ENCODE data around the gene PRR36.

PRR36 gene

DNA sequence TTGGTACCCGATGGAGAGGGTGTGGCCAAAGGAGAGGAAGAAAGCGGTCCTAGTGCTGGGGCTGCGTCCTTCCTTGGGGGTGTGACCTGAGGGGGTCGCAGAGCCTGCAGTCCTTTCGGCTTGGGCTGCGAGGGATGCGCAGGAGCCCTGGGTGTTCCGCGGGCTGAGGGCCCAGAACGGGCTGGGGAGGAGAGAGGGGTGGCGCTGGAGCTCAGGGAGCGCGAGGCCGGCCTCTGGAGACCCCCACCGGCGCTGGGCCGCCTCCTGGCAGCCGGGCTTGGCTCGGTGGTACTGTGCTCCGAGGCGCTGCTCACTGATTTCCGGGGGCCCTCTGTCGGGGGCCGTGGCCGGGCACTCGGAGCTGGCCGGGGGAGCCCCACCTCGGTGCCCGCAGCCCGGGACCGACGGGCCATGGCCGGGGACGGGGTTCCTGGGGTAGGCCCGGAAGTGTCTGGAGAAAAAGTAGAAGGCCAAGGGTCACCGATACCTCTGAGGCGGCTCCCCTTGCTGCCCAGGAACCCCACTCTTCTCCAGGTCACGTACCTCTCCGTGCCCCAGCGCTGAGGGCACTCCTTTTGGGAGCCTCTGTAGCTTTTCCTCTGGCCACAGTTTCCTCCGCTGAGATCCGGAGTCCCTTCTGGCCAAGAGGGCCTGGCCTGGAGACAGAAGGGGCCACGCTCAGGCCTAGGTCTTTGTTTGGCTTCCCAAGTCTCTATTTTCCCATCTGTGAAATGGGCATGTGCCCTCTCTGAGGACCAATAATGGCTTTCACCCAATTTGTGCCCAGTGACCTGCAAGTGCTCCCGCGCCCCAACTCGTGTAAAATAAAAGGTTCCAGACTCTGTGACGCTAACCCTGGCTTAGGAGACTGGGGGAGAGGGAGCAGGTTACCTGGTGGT, 1.6 kb downstream of the PRR36 start:
- H3K27me3 ChIP-seq (ENCODE audit: control insufficient read depth in 2 of 2, insufficient read depth in 2 of 2, low read length in 2 of 2) = peaks cover 13 to 19% of the 10 kb centered on the region in 2 donors
- H3K27ac ChIP-seq (ENCODE audit: low read depth in 2 of 2, low read length in 2 of 2) = no peak overlapping the region
- H3K36me3 ChIP-seq (ENCODE audit: control insufficient read depth in 2 of 2, insufficient read depth in 2 of 2, low read length in 2 of 2) = no peaks in the 10 kb centered on the region
- H3K4me1 ChIP-seq (ENCODE audit: control insufficient read depth in 2 of 2, insufficient read depth in 2 of 2, low read length in 2 of 2) = peaks cover 22 to 27% of the 10 kb centered on the region in 2 donors
- no peaks in the 10 kb centered on the region for H3K9me3 ChIP-seq (ENCODE audit: control insufficient read depth in 2 of 2, low read length in 2 of 2)
- H3K4me3 ChIP-seq (ENCODE audit: low read length in 2 of 2) = no peak overlapping the region
- no peak overlapping the region for H3K9ac ChIP-seq (ENCODE audit: low read depth in 1 of 2, low read length in 2 of 2)

DNA sequence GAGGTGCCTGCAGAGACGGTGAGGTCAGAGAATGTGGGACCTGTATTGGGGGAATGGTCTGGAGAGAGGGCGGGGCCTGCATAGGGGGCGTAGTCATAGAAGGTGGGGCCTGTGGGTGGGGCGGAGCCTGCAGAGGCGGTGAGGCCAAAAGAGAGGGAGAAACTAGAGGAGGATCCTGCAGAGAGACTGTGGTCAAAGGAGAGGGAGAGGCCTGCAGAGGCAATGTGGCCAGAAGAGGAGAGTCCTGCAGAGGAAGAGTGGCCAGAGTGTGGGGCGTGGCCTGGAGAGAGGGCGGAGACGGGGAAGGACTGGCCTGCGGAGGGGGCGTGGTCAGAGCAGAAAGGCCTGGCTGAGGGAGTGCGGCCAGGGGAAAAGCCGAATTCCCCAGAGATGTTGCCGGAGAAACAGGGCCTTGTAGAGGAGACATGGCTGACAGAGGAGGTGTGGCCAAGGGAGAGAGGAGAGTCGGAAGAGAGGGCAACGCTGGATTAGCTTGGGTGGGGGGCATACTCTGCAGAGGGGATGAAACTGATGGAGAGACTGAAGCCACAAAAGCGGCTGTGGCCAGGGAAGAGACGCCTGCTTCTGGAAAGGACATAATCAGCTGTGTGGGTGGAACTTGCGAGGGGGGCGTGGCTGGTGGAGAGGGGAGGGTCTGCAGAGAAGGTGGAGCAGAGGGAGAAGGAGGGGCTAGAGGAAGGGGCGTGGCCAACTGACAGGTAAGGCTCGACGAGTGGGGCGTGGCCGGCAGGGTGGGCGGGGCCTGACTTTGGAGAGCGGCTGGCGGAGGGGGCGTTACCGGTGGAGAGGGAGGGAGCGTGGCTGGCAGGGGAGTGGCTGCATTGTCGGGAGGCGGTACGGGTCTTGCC, 2.5 kb downstream of the PRR36 start:
- H3K4me1 ChIP-seq (ENCODE audit: control insufficient read depth in 2 of 2, insufficient read depth in 2 of 2, low read length in 2 of 2) = peaks cover 22 to 27% of the 10 kb centered on the region in 2 donors
- H3K9ac ChIP-seq (ENCODE audit: low read depth in 1 of 2, low read length in 2 of 2) = peak overlapping the region in 1 of 2 donors; percentile 39
- H3K36me3 ChIP-seq (ENCODE audit: control insufficient read depth in 2 of 2, insufficient read depth in 2 of 2, low read length in 2 of 2) = no peaks in the 10 kb centered on the region
- H3K4me3 ChIP-seq (ENCODE audit: low read length in 2 of 2) = peak overlapping the region; percentile 37 to 59
- H3K27ac ChIP-seq (ENCODE audit: low read depth in 2 of 2, low read length in 2 of 2) = peak overlapping the region; percentile 65
- no peaks in the 10 kb centered on the region for H3K9me3 ChIP-seq (ENCODE audit: control insufficient read depth in 2 of 2, low read length in 2 of 2)
- peaks cover 19 to 22% of the 10 kb centered on the region in 2 donors for H3K27me3 ChIP-seq (ENCODE audit: control insufficient read depth in 2 of 2, insufficient read depth in 2 of 2, low read length in 2 of 2)

DNA sequence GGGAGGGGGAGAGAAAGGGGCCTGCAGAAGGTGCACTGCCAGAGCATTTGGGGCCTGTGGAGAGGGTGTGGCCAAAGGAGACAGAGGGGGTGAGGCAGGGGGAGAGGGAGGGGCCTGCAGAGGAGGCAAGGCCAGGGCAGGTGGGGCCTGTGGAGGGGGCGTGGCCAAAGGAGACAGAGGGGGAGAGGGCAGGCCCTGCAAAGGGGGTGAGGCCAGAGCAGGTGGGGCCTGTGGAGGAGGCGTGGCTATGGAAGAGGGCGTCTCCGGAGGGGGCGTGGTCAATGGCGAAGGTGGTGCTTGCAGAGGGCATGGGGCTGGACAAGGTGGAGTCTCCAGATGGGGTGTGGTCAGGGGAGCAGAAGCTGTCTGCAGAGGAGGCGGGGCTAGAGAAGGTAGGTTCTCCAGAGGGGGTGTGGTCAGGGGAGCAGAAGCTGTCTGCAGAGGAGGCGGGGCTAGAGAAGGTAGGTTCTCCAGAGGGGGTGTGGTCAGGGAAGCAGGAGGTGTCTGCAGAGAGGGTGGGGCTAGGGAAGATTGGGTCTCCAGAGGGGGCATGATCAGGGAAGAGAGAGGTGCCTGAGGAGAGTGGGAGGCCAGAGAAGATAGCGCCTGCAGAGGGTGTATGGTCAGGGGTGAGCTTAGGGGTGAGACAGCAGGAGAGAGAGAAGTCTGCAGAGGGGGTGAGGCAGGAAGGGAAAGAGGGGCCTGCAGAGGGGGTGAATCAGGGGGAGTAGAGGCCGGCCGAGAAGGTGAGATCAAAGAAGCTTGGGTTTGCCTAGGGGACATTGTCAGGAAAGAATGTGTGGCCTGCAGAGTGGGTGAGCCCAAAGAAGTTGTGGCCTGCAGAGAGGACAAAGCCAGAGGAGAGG, 3.4 kb downstream of the PRR36 start:
- H3K27ac ChIP-seq (ENCODE audit: low read depth in 2 of 2, low read length in 2 of 2) = peak overlapping the region in 1 of 2 donors; percentile 65

DNA sequence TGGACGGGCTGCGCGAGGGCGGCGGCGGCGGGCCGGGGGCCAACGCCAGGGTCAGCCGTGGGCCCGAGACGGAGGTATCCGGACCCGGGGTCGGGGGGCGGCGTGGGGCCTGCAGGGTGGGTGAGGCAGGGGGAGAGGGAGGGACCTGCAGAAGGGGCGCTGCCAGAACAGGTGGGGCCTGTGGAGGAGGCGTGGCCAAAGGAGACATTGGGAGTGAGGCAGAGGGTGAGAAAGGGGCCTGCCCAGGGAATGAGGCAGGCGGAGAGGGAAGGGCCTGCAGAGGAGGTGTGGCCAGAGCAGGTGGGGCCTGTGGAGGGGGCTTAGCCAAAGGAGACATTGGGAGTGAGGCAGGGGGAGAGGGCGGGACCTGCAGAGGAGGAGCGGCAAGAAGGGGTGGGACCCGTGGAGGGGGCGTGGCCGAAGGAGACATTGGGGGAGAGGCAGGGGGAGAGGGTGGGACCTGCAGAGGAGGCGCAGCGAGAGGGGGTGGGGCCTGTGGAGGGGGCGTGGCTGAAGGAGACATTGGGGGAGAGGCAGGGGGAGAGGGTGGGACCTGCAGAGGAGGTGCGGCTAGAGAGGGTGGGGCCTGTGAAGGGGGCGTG, 4.2 kb downstream of the PRR36 start:
- H3K27ac ChIP-seq (ENCODE audit: low read depth in 2 of 2, low read length in 2 of 2) = peak overlapping the region; percentile 42 to 68
- peak overlapping the region; percentile 48 to 66 for H3K4me3 ChIP-seq (ENCODE audit: low read length in 2 of 2)
- peaks cover 27 to 29% of the 10 kb centered on the region in 2 donors for H3K27me3 ChIP-seq (ENCODE audit: control insufficient read depth in 2 of 2, insufficient read depth in 2 of 2, low read length in 2 of 2)
- no peaks in the 10 kb centered on the region for H3K36me3 ChIP-seq (ENCODE audit: control insufficient read depth in 2 of 2, insufficient read depth in 2 of 2, low read length in 2 of 2)
- peaks cover 22 to 27% of the 10 kb centered on the region in 2 donors for H3K4me1 ChIP-seq (ENCODE audit: control insufficient read depth in 2 of 2, insufficient read depth in 2 of 2, low read length in 2 of 2)
- H3K9ac ChIP-seq (ENCODE audit: low read depth in 1 of 2, low read length in 2 of 2) = no peak overlapping the region
- no peaks in the 10 kb centered on the region for H3K9me3 ChIP-seq (ENCODE audit: control insufficient read depth in 2 of 2, low read length in 2 of 2)

More for the DNA sequence above, 3.4 kb downstream of the PRR36 start:
- H3K36me3 ChIP-seq (ENCODE audit: control insufficient read depth in 2 of 2, insufficient read depth in 2 of 2, low read length in 2 of 2) = no peaks in the 10 kb centered on the region
- peaks cover 22 to 24% of the 10 kb centered on the region in 2 donors for H3K27me3 ChIP-seq (ENCODE audit: control insufficient read depth in 2 of 2, insufficient read depth in 2 of 2, low read length in 2 of 2)
- H3K4me3 ChIP-seq (ENCODE audit: low read length in 2 of 2) = no peak overlapping the region
- H3K4me1 ChIP-seq (ENCODE audit: control insufficient read depth in 2 of 2, insufficient read depth in 2 of 2, low read length in 2 of 2) = peaks cover 22 to 27% of the 10 kb centered on the region in 2 donors
- H3K9ac ChIP-seq (ENCODE audit: low read depth in 1 of 2, low read length in 2 of 2) = no peak overlapping the region
- H3K9me3 ChIP-seq (ENCODE audit: control insufficient read depth in 2 of 2, low read length in 2 of 2) = no peaks in the 10 kb centered on the region

DNA sequence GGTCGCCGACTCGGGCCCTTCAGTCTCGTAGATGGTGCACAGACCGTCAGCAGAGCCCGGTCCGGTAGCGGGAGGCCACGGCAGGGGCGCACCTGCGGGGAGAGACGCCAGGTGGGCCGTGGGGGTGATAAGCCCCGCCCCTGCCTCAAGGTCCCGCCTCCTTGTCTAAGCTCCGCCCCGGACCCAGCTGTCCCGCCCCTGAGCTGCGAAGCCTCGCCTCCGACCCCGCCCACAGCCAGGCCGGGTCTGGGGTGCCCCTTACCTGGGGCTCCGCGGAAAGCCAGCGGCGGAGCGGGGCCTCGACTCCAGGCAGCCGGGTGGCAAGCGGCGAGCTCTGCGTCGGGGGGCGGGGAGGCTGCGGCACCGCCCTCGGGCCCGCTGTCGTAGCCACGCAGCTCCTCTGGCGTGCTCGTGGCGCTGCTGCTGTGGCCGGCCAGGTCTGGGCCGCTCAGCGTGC, 4.7 kb downstream of the PRR36 start:
- Histone ChIP-seq H3K9ac (ENCODE audit: low read depth in 1 of 2, low read length in 2 of 2) (peak overlapping the region in 1 of 2 donors; percentile 48), H3K4me1 (ENCODE audit: control insufficient read depth in 2 of 2, insufficient read depth in 2 of 2, low read length in 2 of 2) (peaks cover 22 to 26% of the 10 kb centered on the region in 2 donors), H3K36me3 (ENCODE audit: control insufficient read depth in 2 of 2, insufficient read depth in 2 of 2, low read length in 2 of 2) (no peaks in the 10 kb centered on the region), H3K9me3 (ENCODE audit: control insufficient read depth in 2 of 2, low read length in 2 of 2) (no peaks in the 10 kb centered on the region), H3K27me3 (ENCODE audit: control insufficient read depth in 2 of 2, insufficient read depth in 2 of 2, low read length in 2 of 2) (peaks cover 26 to 28% of the 10 kb centered on the region in 2 donors), H3K4me3 (ENCODE audit: low read length in 2 of 2) (peak overlapping the region; percentile 48 to 66), H3K27ac (ENCODE audit: low read depth in 2 of 2, low read length in 2 of 2) (peak overlapping the region; percentile 42 to 68)

DNA sequence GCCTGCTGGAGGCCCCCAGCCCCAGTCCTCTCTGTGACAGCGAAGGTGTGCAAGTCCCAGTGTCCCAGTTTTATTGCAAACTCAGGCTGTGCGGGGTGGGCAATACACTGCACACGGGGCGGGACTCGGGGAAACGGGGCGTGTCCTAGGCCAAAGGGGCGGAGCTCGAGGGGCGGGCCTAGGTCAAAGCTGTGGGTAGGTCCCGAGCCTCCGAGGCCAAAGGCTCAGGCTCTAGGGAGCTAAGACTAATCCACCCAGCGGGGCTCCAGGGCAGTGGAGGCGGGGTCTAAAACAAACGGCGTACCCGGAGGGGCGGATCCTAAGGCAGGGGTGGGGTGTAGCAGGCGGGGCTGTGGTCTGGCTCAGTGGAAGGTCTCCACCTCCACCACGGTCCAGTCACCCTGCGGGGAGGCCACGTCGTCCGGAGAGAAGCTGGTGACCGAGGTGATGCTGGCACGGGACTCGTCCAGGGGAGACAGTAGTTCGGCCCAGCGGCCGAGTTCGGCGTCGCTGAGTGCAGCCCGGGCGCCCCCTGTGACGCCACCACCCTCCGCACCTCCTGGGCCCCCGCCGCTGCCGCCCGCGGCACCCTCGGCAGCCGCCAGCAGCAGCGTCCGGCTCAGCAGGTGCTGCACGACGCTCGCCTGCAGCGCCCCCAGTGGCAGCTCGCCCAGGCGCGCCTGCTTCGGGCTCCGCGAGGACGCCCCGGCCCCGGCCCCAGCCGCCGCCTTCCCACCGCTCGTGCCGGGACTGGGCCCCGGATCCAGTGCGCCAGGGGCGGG, 5.3 kb downstream of the PRR36 start:
- H3K27me3 ChIP-seq (ENCODE audit: control insufficient read depth in 2 of 2, insufficient read depth in 2 of 2, low read length in 2 of 2) = peaks cover 24 to 26% of the 10 kb centered on the region in 2 donors
- peaks cover 22% of the 10 kb centered on the region in 2 donors for H3K4me1 ChIP-seq (ENCODE audit: control insufficient read depth in 2 of 2, insufficient read depth in 2 of 2, low read length in 2 of 2)
- no peaks in the 10 kb centered on the region for H3K9me3 ChIP-seq (ENCODE audit: control insufficient read depth in 2 of 2, low read length in 2 of 2)
- H3K36me3 ChIP-seq (ENCODE audit: control insufficient read depth in 2 of 2, insufficient read depth in 2 of 2, low read length in 2 of 2) = no peaks in the 10 kb centered on the region
- H3K27ac ChIP-seq (ENCODE audit: low read depth in 2 of 2, low read length in 2 of 2) = peak overlapping the region; percentile 42 to 68
- peak overlapping the region in 1 of 2 donors; percentile 59 for H3K9ac ChIP-seq (ENCODE audit: low read depth in 1 of 2, low read length in 2 of 2)
- H3K4me3 ChIP-seq (ENCODE audit: low read length in 2 of 2) = peak overlapping the region; percentile 64 to 66

DNA sequence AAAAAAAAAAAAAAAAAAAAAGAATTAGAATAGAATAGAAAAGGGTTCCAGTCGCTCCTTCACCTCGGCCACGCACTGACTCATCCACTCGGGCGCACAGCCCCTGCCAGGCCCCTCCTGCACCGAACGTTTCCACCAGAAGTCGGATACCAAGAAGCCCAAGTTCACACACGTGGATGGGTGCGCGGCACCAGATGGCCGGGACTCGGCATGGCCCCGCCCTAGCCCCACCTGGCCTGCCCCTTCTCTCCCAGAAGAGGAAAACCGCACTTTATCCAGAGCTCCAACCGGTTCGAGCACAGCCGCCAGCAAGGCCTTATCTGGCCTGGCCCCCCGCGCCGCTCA, 5.9 kb downstream of the PRR36 start:
- no peaks in the 10 kb centered on the region for H3K9me3 ChIP-seq (ENCODE audit: control insufficient read depth in 2 of 2, low read length in 2 of 2)
- H3K4me3 ChIP-seq (ENCODE audit: low read length in 2 of 2) = peak overlapping the region; percentile 2 to 31
- no peaks in the 10 kb centered on the region for H3K36me3 ChIP-seq (ENCODE audit: control insufficient read depth in 2 of 2, insufficient read depth in 2 of 2, low read length in 2 of 2)
- H3K27me3 ChIP-seq (ENCODE audit: control insufficient read depth in 2 of 2, insufficient read depth in 2 of 2, low read length in 2 of 2) = peaks cover 22 to 30% of the 10 kb centered on the region in 2 donors
- H3K9ac ChIP-seq (ENCODE audit: low read depth in 1 of 2, low read length in 2 of 2) = peak overlapping the region in 1 of 2 donors; percentile 59
- H3K4me1 ChIP-seq (ENCODE audit: control insufficient read depth in 2 of 2, insufficient read depth in 2 of 2, low read length in 2 of 2) = peaks cover 22 to 25% of the 10 kb centered on the region in 2 donors
- H3K27ac ChIP-seq (ENCODE audit: low read depth in 2 of 2, low read length in 2 of 2) = no peak overlapping the region

DNA sequence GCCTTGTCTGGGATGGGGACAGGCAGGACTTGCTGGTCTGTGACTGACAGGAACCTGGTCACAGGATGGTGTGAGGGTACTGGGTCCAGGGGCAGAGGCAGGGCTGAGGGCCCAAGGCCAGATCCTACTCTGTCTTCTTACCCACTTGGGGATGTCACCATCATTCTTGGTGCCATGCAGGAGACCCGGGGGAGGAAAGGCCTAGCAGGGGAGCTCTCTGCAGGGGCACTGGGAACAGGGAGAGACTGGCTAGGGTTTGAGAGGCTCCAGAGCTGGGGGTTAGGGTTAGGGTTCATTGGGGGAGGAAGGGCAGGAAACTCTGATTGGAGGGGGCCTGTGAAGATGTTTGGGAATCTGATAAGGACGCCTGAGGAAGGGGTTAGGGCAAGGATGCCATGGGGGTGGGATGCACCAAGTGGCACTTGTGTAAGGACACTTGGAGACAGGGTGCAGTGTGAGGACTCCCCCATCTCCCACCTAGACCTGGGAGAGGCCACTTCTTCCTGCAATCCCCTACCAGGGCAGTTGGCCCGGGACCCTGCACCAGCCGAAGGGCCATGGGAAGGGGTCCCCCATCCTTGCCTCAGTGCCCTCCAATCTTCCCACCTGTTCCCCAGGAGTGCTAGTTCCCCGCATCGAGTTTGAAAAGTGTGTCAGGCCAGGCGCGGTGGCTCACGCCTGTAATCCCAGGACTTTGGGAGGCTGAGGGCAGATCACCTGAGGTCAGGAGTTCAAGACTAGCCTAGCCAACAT, 6.9 kb downstream of the PRR36 start:
- Histone ChIP-seq H3K4me1 (ENCODE audit: control insufficient read depth in 2 of 2, insufficient read depth in 2 of 2, low read length in 2 of 2) (peaks cover 21 to 24% of the 10 kb centered on the region in 2 donors), H3K27me3 (ENCODE audit: control insufficient read depth in 2 of 2, insufficient read depth in 2 of 2, low read length in 2 of 2) (peaks cover 17 to 29% of the 10 kb centered on the region in 2 donors), H3K36me3 (ENCODE audit: control insufficient read depth in 2 of 2, insufficient read depth in 2 of 2, low read length in 2 of 2) (no peaks in the 10 kb centered on the region), H3K27ac (ENCODE audit: low read depth in 2 of 2, low read length in 2 of 2) (no peak overlapping the region), H3K4me3 (ENCODE audit: low read length in 2 of 2) (no peak overlapping the region), H3K9me3 (ENCODE audit: control insufficient read depth in 2 of 2, low read length in 2 of 2) (no peaks in the 10 kb centered on the region), H3K9ac (ENCODE audit: low read depth in 1 of 2, low read length in 2 of 2) (no peak overlapping the region)
